AG09309 (cell line): ENCODE data around the gene PID1.

Source experiments
- DNase-seq: peaks from one replicate; pipeline ENCODE4 v3.0.0-alpha.2; 2010; ENCODE audit warnings: low read depth
- H3K4me3 ChIP-seq: 2 replicates; pipeline ENCODE4 v1.5.1; 2011; ENCODE audit warnings: mild to moderate bottlenecking, low read depth, low read length, moderate library complexity; ENCODE audit not compliant: control insufficient read depth
- CTCF ChIP-seq: IDR thresholded peaks from 2 replicates; pipeline ENCODE4 v1.5.1; 2011; ENCODE audit warnings: mild to moderate bottlenecking, low read depth, low read length, inconsistent platforms; ENCODE audit not compliant: insufficient read depth, control insufficient read depth; ENCODE audit errors: missing control alignments

Gene PID1

GRCh38 chr2:229133155-229133772 lies 137.8 kb downstream of the PID1 start:
- no peak overlapping the region for H3K4me3 ChIP-seq
- TF ChIP-seq CTCF, result peak; percentile 48
- DNase-seq, result no peak

- TF ChIP-seq CTCF, result no peak
- no peak for DNase-seq
- H3K4me3 ChIP-seq, result no peak overlapping the region
Measured at GRCh38 chr2:229132236-229132635, 138.9 kb downstream of the PID1 start.

GRCh38 chr2:229130522-229130921 lies 140.6 kb downstream of the PID1 start:
- no peak for DNase-seq
- no peak for TF ChIP-seq CTCF
- H3K4me3 ChIP-seq, result no peak overlapping the region

GRCh38 chr2:229129738-229130371 lies 141.2 kb downstream of the PID1 start:
- H3K4me3 ChIP-seq, result no peak overlapping the region
- no peak for DNase-seq
- TF ChIP-seq CTCF, result no peak

GRCh38 chr2:229127471-229127870 lies 143.6 kb downstream of the PID1 start:
- no peak for TF ChIP-seq CTCF
- H3K4me3 ChIP-seq, result no peak overlapping the region
- DNase-seq, result no peak

GRCh38 chr2:229126066-229126465 lies 145.0 kb downstream of the PID1 start:
- no peak for TF ChIP-seq CTCF
- H3K4me3 ChIP-seq, result no peak overlapping the region
- DNase-seq, result no peak

- no peak for TF ChIP-seq CTCF
- no peak for DNase-seq
- H3K4me3 ChIP-seq, result no peak overlapping the region
Measured at GRCh38 chr2:229124136-229124535, 147.0 kb downstream of the PID1 start.
